ENCODE data around the gene GARNL3.

Gene GARNL3

DNA sequence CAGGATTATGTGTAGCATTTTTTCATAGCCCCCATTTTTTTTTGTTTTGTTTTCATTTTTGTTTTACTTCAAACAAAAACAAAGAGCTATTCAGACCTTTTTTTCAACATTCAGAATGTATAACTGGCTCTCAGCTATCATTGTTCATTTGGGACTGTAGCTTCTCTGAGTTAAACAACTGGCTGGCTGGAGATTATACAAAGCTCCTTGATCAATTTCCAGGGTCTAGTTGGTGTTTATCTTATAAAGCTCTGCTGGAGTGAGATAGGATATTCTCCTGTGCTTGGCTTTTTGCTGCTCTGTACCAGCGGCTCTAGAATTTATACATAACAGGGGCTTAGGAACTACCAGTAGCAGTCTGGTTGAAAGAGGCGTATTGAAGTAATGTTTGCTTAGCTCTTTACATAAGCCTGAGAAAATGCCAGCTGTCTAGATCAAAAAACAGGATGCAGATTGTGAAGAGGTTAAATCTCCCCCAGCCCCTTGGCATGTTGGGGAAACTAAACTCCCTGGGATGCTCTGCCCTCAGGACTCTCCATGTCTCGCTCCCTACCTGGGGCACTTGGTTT, 15.2 kb downstream of the GARNL3 start:
- no peak for DNase-seq (ENCODE audit: low read depth in 2 of 2)

DNA sequence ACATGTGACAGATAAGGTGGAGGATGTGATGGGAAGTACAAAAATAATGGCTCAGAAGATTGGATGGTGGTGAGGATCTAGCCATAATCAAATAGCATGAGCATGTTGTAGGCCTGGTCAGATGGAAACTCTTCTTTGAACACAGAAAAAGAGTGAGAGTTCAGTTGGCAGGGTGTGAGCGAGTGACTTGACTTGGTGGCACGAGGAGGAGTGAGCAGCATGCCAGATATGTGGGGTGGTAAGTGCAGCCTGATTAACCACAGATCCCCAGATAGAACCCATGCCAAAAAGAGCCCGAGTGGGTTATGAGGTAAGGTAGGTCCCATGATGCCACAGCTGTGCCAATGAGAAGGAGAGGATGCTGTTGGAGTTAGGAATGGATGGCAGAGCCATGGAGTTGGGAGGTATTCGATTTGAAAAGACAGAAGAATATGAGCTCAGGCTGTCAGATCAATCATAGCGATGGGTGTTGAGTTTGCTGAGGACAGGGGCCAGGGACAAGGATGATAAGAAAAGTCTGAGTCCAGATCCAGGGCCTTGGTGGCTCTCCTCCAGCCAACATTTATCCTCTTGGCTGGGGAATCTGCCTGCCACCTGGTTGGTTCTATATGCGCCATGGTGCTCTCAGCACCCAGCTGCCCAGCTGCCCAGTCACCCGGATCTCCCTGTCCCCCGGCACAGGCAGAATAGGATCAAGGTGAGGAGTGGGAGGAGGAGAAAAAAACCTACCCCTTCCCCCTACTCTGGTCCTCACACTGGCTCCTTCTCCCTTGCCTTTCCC, 16.5 kb downstream of the GARNL3 start:
- DNase-seq (ENCODE audit: low read depth in 2 of 2) = no peak

DNA sequence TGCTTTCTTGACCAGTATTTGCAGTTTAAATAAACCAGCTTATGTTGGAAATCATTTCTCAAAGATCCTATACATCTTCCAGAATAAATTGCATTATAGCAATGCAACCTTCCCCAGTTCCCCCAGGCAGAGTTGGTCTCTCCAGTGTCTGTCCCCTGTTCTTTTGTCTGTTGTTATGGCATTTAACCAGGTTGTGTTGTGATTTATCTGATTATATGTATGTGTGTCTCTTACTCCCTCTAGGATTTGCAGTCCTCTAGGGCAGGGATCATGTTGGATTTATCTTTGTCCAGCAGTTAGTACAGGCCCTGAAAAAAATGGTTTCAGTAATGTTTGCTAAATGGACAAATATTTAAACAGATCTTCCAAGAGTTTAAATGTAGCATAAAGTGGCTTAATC, 17.3 kb downstream of the GARNL3 start:
- no peak for DNase-seq (ENCODE audit: low read depth in 2 of 2)

DNA sequence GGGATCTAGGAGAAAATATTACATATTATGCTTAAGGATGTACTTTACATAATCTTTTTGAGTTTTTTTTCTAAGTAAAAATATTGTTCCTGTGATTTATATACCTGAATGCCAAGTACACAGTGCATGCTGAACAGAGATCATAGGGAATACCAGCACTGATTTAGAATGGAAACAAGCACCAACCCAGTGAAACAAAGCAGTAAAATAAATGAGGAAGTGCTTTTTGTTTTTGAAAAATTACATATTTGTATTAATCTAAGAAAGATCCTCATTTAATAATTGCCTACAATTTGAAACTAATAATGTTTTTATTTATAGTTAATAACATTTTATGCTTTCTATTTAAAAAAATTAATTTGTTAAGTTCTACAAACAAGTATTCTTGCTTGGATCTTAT, 18.0 kb downstream of the GARNL3 start:
- no peak for DNase-seq (ENCODE audit: low read depth in 2 of 2)

DNA sequence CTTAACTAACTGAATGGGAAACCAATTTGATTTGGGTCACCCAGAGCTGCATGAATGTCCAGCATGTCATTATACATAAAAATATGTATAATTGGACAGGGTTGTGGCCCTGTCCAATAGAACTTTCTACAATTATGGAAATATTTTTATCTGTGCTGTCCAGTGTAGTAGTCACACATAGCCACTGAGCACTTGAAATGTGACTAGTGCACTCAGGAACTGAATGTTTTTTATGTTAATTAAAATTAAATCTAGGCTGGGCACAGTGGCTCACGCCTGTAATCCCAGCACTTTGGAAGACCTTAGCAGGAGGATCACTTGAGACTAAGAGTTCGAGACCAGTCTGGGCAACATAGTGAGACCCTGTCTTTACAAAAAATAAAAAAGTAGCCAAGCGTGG, 18.6 kb downstream of the GARNL3 start:
- DNase-seq (ENCODE audit: low read depth in 2 of 2) = no peak

DNA sequence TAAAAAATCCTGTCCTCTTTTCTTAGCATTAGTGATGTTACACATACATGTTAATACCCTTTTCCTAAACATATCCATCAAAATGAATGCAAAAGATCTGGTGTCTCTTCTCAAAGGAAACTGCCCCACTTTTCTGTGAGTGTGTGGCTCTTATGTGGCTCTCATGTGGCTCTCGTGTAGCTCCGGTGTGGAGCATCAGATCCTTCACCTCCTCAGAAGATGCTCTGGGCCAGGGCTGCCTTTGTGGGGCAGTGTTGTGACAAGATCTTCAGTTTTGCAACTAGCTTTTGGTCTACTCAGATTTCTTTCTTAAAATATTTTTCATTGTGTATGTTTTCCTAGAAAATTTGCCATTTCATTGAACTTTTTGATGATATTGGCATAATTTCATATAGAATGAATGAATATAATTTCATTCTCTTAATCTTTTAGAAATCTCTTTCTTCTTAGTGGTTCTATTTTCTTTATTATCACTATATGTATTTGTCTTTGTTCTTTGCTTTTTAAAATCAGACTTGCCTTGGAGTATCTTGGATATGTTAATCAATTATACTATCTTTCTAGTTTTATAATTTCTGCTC, 19.4 kb downstream of the GARNL3 start:
- DNase-seq (ENCODE audit: low read depth in 2 of 2) = peak in 1 of 2 donors; percentile 1

DNA sequence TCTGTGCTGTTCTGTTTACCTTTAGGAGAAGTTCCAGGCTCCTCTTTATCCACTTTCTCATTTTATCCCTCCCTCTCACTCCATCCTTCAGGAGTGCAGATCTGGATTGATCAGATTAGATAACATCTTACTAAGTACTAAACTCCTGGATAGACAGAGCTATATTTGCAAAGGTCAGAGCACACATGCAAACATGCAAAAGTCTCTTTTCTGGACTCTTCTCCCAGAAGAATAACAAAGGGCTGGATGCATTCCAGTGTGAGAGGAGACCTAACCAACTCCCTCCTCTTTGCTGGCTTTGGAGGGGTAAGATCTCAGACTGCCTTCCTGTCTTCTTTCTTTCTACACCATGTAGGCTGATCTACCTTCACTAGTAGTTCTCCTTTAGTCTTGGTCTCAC, 21.4 kb downstream of the GARNL3 start:
- DNase-seq (ENCODE audit: low read depth in 2 of 2) = no peak

DNA sequence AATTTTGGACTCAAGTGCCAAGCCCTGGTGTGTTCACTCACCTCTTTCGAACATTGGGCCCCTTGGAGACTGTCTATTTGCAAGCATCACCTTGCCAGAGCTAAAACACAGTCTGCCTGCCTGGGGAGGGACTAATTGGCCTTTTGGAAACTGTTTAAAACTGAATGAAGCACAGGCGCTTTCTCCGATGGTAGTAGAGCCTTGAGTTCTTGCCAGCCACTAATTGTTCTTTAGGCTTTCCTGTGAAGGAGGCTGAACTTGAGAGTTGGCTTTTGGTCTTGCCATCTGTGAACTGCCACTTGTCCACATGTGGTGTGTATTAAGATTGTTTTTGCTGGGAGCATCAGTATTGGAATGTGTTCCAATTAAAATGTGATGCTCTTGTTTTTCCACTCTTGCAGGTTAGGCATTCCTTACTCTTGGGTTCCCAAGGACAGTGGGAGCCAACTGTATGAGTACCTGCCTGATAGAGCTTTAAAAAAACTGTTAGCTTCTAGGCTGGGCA, 26.0 kb downstream of the GARNL3 start:
- no peak for DNase-seq (ENCODE audit: low read depth in 2 of 2)

DNA sequence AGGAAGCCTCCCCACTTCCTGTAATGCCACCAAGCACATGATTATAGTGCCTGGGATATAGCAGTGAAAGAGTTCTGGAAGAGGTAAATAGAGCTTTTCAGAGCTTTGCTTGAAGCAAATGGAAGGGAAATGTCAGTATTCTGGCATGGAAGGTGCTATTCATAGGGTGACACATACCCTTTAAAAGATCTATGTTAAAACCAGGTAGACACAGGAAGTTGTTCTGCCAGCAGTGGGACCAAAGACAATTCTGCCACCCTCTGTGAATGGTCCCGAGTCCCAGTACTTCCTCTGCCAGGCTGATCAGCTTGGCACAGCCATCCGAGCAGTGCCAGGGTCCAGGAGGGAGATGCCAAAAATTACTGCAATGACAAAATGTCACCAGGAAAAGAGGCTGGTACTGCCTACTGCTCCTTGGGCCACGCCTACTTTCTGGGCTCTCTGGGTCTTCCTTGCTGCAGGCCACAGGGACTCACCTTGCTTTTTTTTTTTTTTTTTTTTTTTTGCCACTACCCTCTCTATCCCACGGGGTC, 26.7 kb downstream of the GARNL3 start:
- no peak for DNase-seq (ENCODE audit: low read depth in 2 of 2)

DNA sequence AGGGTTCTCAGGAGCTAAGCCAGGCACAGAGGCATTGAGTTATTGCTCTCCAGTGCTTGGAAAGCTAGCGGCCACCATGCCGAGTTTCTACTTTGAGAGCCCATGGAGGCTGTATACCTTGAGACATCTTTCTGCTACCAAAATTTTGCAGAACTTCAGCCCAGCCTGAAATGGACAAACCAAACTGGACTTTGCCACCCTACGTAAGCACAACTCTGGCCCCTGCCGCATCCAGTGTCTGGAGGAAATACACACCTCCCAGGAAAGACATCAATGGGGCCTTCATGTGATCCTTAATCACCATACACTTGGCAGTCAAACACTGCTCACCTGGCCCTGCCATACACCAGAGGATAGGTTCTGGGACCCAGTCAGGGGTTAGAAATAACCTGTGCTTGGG, 27.8 kb downstream of the GARNL3 start:
- DNase-seq (ENCODE audit: low read depth in 2 of 2) = no peak

DNA sequence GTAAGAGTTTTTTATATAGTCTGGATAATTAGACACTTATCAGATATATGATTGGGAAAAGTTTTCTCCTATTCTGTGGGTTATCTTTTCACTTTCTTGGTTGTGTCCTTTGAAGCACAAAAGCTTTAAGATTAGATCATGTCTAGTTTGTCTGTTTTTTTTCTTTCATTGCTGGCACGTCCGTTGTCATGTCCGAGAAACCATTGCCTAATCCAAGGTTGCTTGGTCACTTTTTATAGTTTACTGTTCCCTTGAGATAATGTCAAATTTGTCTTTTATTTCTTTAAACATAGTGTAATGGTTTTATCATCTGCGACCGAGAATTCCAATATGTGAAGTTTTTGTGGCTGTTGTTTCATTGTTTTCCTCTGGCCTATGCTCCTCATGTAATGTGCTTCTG, 28.8 kb downstream of the GARNL3 start:
- no peak for DNase-seq (ENCODE audit: low read depth in 2 of 2)

DNA sequence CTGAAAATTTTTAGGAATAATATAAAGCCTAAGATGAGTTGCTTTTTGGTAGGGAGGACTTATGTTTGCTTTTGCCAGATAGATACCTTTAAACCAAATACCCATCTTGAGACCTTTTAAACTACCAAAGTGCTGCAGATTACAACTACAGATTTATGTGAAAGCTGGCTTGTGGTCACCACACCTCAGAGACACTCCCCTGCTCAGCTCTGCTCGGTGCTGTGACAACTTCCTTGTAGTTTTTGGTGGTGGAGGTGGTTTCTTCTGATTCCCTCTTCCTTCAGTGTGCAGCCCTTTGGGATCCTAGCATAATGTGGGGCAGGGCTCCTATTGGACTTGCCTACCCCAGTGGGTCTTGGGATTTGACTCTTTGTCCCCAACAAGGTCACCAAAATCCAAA, 29.2 kb downstream of the GARNL3 start:
- no peak for DNase-seq (ENCODE audit: low read depth in 2 of 2)

DNA sequence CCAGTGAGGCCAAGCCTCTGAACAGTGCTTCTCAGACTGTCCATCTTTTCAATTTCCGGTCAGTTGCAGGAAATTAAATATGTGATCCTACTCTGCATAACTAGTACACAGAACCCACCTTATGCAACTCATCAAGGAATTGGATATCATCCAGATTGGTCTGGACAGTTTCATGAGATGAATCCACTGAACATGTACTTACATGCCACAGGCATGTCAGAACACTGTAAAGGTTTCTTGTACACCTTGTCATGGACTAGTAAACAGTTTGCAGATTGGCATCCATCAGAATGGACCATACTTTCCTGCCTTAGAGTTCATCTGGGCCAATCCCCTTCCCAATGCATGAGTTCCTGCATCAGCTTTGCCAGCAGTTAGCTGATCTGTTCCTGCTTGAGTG, 30.4 kb downstream of the GARNL3 start:
- no peak for DNase-seq (ENCODE audit: low read depth in 2 of 2)

DNA sequence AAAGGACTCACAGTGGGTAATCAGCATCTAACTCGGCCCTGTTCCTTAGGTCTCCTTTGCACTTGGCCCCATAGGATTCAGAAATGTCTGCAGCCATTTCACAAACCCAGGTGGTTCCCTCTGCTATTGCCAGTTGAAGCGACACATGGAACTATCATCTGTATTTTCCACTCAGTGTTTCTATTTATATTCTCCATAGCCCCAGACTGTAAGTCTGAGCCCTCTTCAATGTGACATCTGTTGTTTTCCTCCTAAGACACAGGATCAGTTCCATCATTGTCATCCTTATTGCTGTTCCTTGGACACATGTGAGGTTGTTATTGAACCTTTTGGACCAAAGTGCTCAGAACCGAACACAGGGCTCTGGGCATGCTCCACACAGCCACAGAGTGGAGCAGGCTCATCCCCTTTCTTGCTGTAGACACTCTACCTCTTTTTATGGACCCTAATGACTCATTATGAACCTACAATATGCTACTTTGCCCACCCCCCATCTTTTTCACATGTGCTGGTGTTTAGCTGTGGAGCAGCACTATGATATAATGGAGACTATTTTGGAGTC, 36.4 kb downstream of the GARNL3 start:
- no peak for DNase-seq (ENCODE audit: low read depth in 2 of 2)

DNA sequence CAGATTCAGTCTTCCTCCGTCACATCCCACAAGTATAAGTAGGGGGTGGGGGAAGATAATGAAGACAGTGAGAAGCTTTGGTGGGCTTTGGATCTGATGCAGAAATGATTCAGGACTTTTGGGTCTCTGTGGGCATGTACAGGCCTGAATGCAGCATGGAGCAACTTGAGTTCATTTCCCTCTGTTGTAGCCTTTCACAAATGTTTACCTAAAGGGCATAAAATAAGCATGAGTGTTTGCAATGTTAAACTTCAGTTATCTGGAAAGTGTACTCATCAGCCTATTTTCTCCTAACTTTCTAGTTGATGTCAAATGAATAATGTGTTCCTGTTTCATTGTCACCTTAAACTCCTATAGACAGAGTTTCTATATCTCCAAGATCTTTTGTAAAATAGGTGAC, 39.3 kb downstream of the GARNL3 start:
- no peak for DNase-seq (ENCODE audit: low read depth in 2 of 2)

DNA sequence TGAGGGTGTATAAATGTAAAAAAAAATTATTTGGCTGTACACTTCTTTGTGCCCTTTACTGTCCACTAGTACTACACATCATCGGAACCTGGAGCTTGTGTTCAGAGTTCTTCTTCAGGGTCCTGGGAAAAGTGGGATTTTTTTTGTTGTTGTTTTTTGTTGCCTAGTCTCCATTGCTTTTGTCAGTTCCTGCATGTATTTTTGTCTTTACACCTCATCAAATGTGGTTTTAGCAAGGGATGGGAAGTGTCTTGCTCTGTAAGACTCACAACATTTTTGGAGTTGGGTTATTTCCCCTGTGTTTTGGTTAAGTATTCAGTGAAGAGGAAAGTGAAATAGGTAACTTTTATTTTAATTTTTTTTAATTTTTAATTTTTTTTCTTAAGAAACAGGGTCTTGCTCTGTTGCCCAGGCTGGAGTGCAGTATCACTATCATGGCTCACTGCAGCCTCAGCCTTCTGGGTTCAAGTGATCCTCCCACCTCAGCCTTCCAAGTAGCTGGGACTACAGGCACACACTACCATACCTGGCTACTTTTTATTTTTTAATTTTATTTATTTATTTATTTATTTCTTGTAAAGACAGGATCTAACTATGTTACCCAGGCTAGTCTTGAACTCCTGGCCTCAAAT, 40.7 kb downstream of the GARNL3 start:
- no peak for DNase-seq (ENCODE audit: low read depth in 2 of 2)

DNA sequence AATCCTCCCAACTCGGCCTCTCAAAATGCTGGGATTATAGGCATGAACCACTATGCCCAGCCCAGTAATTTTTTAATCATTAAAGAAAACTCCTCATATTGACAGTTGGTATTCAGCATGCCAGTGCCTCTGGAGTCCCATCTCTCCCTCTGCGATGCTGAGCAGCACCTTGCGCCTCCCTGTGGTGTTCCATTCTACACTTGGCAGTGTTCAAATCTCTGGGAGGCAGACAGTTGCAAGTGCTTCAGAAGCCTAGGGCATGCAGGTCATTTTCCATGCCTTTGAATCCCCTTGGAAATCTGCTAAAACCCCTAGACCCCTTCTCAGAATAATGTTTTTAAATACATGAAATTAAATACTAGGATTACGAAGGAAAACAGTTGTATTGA, 41.3 kb downstream of the GARNL3 start:
- no peak for DNase-seq (ENCODE audit: low read depth in 2 of 2)

DNA sequence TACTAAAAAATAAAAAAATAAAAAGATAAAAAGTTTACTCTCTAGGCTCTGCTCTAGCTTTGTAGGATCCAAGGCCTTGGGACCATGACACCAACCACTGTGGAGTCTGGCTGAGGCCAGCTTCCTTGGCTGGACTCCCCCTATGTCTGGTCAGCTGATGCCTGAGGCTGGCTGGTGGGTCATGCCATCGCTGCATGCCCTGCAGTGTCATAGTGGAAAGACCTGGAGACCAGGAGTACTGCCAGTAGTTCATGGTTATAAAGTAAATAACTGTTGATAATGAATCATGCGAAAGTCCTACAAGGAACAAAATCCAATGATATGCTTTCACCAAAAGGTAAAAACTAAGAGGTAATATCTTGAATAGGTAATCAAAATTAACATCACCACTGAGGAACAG, 43.2 kb downstream of the GARNL3 start:
- DNase-seq (ENCODE audit: low read depth in 2 of 2) = no peak

DNA sequence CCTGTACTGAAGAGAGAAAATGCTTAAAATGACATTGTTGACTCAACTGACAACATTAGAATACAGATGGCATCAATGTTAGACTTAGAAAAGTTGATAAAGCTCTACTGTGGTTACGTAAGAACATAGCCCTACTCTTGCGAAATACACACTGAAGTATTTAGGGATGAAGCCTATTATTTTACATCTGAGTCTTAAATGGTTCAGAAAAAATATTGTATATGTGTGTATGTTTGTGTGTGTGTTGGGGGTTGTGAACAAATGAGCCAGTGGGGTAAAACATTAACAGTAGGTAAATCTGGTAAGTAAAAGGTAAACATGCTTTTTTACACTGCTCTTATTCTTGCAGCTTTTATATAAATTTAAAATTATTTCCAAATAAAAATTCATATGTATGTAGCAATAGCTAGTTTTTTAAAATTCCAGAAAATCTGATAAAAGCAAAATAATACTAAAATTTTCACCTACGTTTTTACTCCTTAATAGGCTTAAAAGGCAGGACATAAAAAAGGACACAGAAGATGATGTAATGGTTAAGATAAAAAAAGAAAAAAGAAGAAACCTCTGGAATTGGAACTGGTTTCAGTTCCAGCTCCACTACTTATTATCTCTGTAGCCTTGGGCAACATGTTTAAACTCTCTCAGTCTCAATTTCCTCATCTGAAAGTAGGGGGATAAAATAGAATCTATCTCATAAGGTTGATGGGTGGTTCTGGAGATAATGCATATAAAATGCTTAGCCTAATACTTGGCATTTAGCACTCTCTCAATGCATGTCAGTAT, 44.3 kb downstream of the GARNL3 start:
- no peak for DNase-seq (ENCODE audit: low read depth in 2 of 2)

DNA sequence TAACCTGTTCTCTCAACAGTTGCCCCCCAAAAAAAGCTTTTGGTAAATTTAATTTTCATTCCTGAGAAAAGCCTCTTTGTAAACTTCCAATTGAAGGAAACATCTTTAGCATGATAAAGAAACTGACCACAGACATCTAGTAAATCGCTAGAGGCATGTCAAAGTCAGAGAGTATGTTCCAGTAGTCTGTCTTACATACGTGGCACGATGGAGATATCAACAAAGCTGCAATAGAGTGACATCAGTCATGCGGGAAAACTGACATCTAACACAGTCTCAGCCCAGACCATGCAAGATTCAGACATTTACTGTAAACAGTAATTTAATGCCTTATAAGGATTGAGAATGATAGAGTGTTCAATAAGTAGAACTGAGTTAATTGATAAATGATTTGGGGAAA, 45.1 kb downstream of the GARNL3 start:
- no peak for DNase-seq (ENCODE audit: low read depth in 2 of 2)

DNA sequence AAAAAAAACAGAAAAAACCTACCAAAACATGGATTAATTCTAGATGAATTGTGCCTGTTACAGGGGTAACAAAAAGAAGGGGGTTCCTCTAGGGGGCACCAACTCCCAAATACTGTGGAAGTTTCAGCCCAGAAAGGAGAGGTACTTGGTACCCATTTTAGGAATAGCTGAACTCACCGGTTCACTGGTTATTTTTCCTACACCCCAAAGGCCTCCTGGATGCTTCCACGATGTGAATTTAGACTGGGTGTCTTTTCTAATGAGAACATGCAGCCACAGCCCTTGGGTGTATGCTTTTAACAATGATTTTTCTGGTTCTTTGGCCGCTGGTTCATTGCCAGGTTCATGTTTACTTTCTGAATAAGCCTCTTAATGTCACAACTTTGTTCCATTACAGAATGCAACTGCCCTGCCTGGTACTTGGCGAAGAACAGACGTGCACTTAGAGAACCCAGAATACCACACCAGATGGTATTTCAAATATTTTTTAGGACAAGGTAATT, 46.7 kb downstream of the GARNL3 start:
- peak in 1 of 2 donors; percentile 10 for DNase-seq (ENCODE audit: low read depth in 2 of 2)

All from stimulated activated CD8-positive, alpha-beta memory T cell treated with anti-CD3 and anti-CD28 coated beads, Interleukin-7, amount 100 ng/mL, for 1 hour (primary cell).